Liver (tissue), 9 donors: ENCODE data around the gene TCTN1. TPM values are rescaled to one million over a fixed set of nuclear protein-coding genes. Genes with fewer than 3 reads are reported as not detected.

Experiments used
- DNase-seq: peaks from one replicate; pipeline ENCODE4 v3.0.0-alpha.2; 2017; ENCODE audit warnings: low spot score
- H3K27ac ChIP-seq, 2 donors: one replicate each; pipeline ENCODE4 v1.7.0; 2013; ENCODE audit warnings: inconsistent platforms in 2 of 2, low read length in 2 of 2, control low read depth in 1 of 2, low read depth in 1 of 2, mild to moderate bottlenecking in 1 of 2
- H3K27me3 ChIP-seq, 4 donors: one replicate each; pipeline versions ENCODE4 v1.6.1 to v1.7.0; 2013; ENCODE audit warnings: low read length in 3 of 4, inconsistent platforms in 1 of 4, mild to moderate bottlenecking in 1 of 4, moderate library complexity in 1 of 4; ENCODE audit not compliant: control insufficient read depth in 4 of 4, insufficient read depth in 4 of 4
- H3K36me3 ChIP-seq, 4 donors: one replicate each; pipeline versions ENCODE4 v1.6.1 to v1.7.0; 2013; ENCODE audit warnings: low read length in 3 of 4, mild to moderate bottlenecking in 3 of 4, low read depth in 1 of 4, moderate library complexity in 1 of 4; ENCODE audit not compliant: control insufficient read depth in 4 of 4, insufficient read depth in 3 of 4
- H3K4me1 ChIP-seq, 4 donors: one replicate each; pipeline versions ENCODE4 v1.6.1 to v1.7.0; 2013; ENCODE audit warnings: low read length in 3 of 4, mild to moderate bottlenecking in 3 of 4, moderate library complexity in 1 of 4; ENCODE audit not compliant: control insufficient read depth in 4 of 4, insufficient read depth in 4 of 4
- H3K4me3 ChIP-seq, 3 donors: one replicate each; pipeline versions ENCODE4 v1.6.1 to v1.7.0; 2013; ENCODE audit warnings: low read length in 3 of 3, control low read depth in 1 of 3, low read depth in 1 of 3, mild to moderate bottlenecking in 1 of 3
- H3K9ac ChIP-seq, 2 donors: one replicate each; pipeline ENCODE4 v1.7.0; 2013; ENCODE audit warnings: low read length in 2 of 2, mild to moderate bottlenecking in 2 of 2, moderate library complexity in 2 of 2, control low read depth in 1 of 2, low read depth in 1 of 2
- H3K9me3 ChIP-seq, 4 donors: one replicate each; pipeline versions ENCODE4 v1.6.1 to v1.7.0; 2013; ENCODE audit warnings: low read length in 3 of 4; ENCODE audit not compliant: control insufficient read depth in 4 of 4
- CTCF ChIP-seq: fragments of 150-350 bp; IDR thresholded peaks from 2 replicates; pipeline ENCODE4 v1.5.1; 2017; ENCODE audit warnings: improper control_type of control experiment, low read depth, low read length; ENCODE audit not compliant: missing input control
- EGR1 ChIP-seq, 2 donors: IDR thresholded peaks; 2 replicates each; pipeline ENCODE4 v1.6.1; 2016 to 2018; ENCODE audit warnings: antibody characterized with exemption in 2 of 2, low read depth in 2 of 2
- FOXA1 ChIP-seq: IDR thresholded peaks from 2 replicates; pipeline ENCODE4 v1.6.1; 2016; ENCODE audit warnings: antibody characterized with exemption
- HNF4A ChIP-seq, 2 donors: conservative IDR thresholded peaks; 2 replicates each; pipeline ENCODE4 v1.6.1; 2016; ENCODE audit warnings: antibody characterized with exemption in 2 of 2, mild to moderate bottlenecking in 2 of 2
- HNF4G ChIP-seq: IDR thresholded peaks from 2 replicates; pipeline ENCODE4 v1.6.1; 2016; ENCODE audit warnings: antibody characterized with exemption
- JUND ChIP-seq, 2 donors: IDR thresholded peaks; 2 replicates each; pipeline ENCODE4 v1.6.1; 2016; ENCODE audit warnings: antibody characterized with exemption in 2 of 2
- MAX ChIP-seq: IDR thresholded peaks from 2 replicates; pipeline ENCODE4 v1.6.1; 2016; ENCODE audit warnings: antibody characterized with exemption
- NR2F2 ChIP-seq: IDR thresholded peaks from 2 replicates; pipeline ENCODE4 v1.6.1; 2016; ENCODE audit warnings: antibody characterized with exemption
- RAD21 ChIP-seq, 2 donors: IDR thresholded peaks; 2 replicates each; pipeline ENCODE4 v1.6.1; 2016; ENCODE audit warnings: antibody characterized with exemption in 2 of 2, mild to moderate bottlenecking in 2 of 2
- REST ChIP-seq: IDR thresholded peaks from 2 replicates; pipeline ENCODE4 v1.6.1; 2016; ENCODE audit warnings: antibody characterized with exemption, mild to moderate bottlenecking
- SP1 ChIP-seq: IDR thresholded peaks from 2 replicates; pipeline ENCODE4 v1.6.1; 2018; ENCODE audit warnings: antibody characterized with exemption, mild to moderate bottlenecking
- ZBTB33 ChIP-seq: IDR thresholded peaks from 2 replicates; pipeline ENCODE4 v1.6.1; 2016; ENCODE audit warnings: antibody characterized with exemption
- WGBS: extraction: QIAGEN DNeasy Blood & Tissue Kit; methylation state at CpG from one replicate; pipeline ENCODE4 v1.1.7; 2013; 5-methylcytosine and 5-hydroxymethylcytosine counted together
- polyA plus RNA-seq, 2 donors: library from polyadenylated mRNA; stranded (reverse) in 1 of 2; unstranded in 1 of 2; fragments of 200-250 nt in 1 of 2; fragments of >200 nt in 1 of 2; fragmentation: Nextera tagmentation in 1 of 2; extraction: Ambion mirVana in 1 of 2; gene quantifications; one replicate each; pipeline versions ENCODE4 v1.2.1 to v1.2.3, GENCODE V29; 2013 to 2015
- total RNA-seq, 2 donors: library from RNA; depleted of rRNA; stranded (reverse); fragments of >200 nt; gene quantifications; one replicate each; pipeline ENCODE4 v1.2.3, GENCODE V29; 2014
- donor health status: healthy.
- donor health status: healthy.
- donor health status: healthy.
- donor health status: healthy.
- donor health status: healthy.

TCTN1 gene
- total and polyA plus RNA-seq, 4 donors, result 6.0 to 12.0 (median 10.9) TPM

GRCh38 chr12:110667671-110668070 is 53.7 kb downstream of the TCTN1 start:
- TF ChIP-seq JUND (IDR thresholded peaks at IDR 0.05) (no peak), NR2F2 (no peak), EGR1 (IDR thresholded peaks at IDR 0.05; ENCODE audit: low read depth in 2 of 2) (no peak), FOXA1 (no peak), HNF4G (no peak), ZBTB33 (no peak), SP1 (no peak), REST (no peak), MAX (no peak)
- no peaks in the 10 kb centered on the region for H3K36me3 ChIP-seq

GRCh38 chr12:110668480-110669192 is 54.7 kb downstream of the TCTN1 start:
- H3K9me3 ChIP-seq, result no peaks in the 10 kb centered on the region
- no peaks in the 10 kb centered on the region for H3K36me3 ChIP-seq
- H3K9ac ChIP-seq, result no peak overlapping the region
- DNase-seq, result no peak
- TF ChIP-seq CTCF (no peak), JUND (IDR thresholded peaks at IDR 0.05) (no peak), FOXA1 (no peak), RAD21 (IDR thresholded peaks at IDR 0.05) (no peak), HNF4A (conservative IDR thresholded peaks at IDR 0.05) (no peak), SP1 (no peak)
- H3K4me1 ChIP-seq, result no peaks in the 10 kb centered on the region
- WGBS, result 92% methylated on average over 12 of the region's 12 CpGs
- no peak overlapping the region for H3K27ac ChIP-seq
- no peak overlapping the region for H3K4me3 ChIP-seq
- no peaks in the 10 kb centered on the region for H3K27me3 ChIP-seq

More at GRCh38 chr12:110667671-110668070, 53.7 kb downstream of the TCTN1 start:
- H3K4me1 ChIP-seq, result no peaks in the 10 kb centered on the region
- no peak for DNase-seq
- WGBS, result 94% methylated on average over 3 of the region's 3 CpGs
- H3K27me3 ChIP-seq, result no peaks in the 10 kb centered on the region
- H3K9me3 ChIP-seq, result no peaks in the 10 kb centered on the region
- H3K4me3 ChIP-seq, result no peak overlapping the region
- H3K9ac ChIP-seq, result no peak overlapping the region
- no peak overlapping the region for H3K27ac ChIP-seq
